ENCODE data around the gene MXRA5.

Gene MXRA5

DNA sequence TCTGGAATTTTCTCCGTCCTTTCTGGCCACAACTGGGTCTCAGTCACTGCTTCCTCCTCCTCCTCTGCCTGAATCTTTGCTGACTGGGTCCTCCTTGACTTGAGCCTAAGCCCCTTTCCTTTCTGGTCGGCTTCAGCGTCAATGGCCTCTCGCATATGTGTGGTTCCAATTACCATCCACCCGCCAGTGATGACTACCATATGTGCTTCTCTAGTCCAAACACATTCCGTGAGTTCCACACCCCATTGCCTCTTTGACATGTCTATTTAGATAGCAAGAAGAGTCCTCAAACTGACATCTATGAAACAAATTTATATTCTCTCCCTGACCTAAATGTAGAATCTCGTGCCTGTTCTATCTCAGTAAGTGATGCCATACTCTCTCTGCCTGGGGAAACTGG, 19.8 kb downstream of the MXRA5 start:
- no peak for DNase-seq (ENCODE audit: low read depth)
- TF ChIP-seq CTCF (IDR thresholded peaks at IDR 0.05; ENCODE audit: low read length, missing control alignments), result no peak
- no peak overlapping the region for H3K4me3 ChIP-seq (replicated peaks; ENCODE audit: low read depth, low read length)

DNA sequence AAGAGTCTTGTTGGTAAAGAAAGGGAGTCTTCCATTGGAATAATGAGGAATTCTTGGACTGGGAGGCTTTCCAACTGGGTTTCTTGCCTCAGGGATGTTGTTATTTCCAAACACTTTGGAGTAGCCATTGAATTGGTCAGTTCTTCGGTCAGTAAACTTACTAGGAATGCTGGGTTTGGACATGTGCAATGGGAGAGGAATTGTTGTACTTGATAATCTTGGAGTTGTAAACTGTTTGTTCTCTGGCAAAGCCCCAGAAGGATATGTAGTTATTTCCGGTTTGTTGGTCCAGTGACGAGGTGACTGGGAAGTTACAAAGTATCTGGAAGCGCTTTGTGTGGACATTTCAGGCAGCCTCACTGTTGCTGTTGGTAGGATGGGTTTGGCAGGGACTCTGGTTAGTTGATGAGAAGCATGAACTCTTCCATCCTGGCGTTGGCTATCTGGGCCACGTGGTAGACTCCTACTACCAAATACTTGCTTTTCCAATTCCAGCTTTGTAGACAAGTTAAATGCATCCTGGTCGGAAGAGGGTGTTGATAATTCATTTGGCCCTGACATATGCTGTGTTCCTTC, 25.9 kb downstream of the MXRA5 start:
- DNase-seq (ENCODE audit: low read depth), result peak; percentile 3
- no peak overlapping the region for H3K4me3 ChIP-seq (replicated peaks; ENCODE audit: low read depth, low read length)
- TF ChIP-seq CTCF (IDR thresholded peaks at IDR 0.05; ENCODE audit: low read length, missing control alignments), result no peak

DNA sequence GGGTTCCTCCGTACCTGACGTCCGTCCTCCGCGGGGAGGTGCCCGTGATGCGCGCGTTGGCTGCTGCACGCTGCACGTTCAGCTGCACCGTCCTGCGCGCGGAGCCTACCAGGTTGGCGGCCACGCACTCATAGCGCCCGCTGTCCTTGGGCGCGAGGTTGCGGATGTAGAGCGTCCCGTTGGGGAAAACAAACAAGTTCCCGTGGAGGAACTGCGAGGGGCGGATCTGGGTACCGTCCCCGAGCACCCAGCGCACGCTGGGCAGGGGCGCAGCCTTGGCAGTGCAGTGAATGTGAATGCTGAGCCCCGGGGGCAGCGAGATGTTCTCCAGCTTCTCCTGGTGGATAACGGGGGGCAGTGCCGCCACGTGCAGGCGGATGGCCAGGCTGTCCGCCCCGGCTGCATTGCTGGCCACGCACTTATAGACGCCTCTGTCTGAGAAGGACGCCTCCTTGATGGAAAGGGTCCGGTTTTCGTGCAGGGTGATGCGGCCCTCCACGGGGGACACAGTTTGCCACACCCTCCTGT, 29.2 kb downstream of the MXRA5 start:
- no peak overlapping the region for H3K4me3 ChIP-seq (replicated peaks; ENCODE audit: low read depth, low read length)
- no peak for TF ChIP-seq CTCF (IDR thresholded peaks at IDR 0.05; ENCODE audit: low read length, missing control alignments)
- no peak for DNase-seq (ENCODE audit: low read depth)

- no peak overlapping the region for H3K4me3 ChIP-seq (replicated peaks; ENCODE audit: low read depth, low read length)
- DNase-seq (ENCODE audit: low read depth), result no peak
- no peak for TF ChIP-seq CTCF (IDR thresholded peaks at IDR 0.05; ENCODE audit: low read length, missing control alignments)
Observed at GRCh38 chrX:3312109-3312508, 34.3 kb downstream of the MXRA5 start.

DNA sequence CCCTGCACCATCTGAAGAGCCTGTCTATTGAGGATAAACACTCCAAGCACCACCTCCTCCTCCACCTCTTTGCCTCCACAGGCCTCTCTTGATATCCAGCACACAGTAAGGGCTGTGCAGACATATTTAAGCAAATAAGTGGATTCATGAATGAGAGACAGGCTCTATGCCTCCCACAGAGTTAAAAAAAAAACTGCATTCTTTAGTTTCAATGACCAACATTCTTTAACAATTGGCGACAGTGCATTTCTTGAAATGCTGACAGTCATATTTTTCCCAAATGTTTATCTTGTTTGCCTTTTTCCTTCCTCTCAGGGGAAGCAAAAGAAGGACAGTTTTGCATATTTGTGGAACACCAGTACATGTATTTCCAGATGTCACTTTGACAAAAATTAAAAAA, 38.6 kb downstream of the MXRA5 start:
- no peak overlapping the region for H3K4me3 ChIP-seq (replicated peaks; ENCODE audit: low read depth, low read length)
- TF ChIP-seq CTCF (IDR thresholded peaks at IDR 0.05; ENCODE audit: low read length, missing control alignments), result no peak
- DNase-seq (ENCODE audit: low read depth), result no peak

- no peak for TF ChIP-seq CTCF (IDR thresholded peaks at IDR 0.05; ENCODE audit: low read length, missing control alignments)
- no peak overlapping the region for H3K4me3 ChIP-seq (replicated peaks; ENCODE audit: low read depth, low read length)
- DNase-seq (ENCODE audit: low read depth), result no peak
Observed at GRCh38 chrX:3299636-3300035, 46.8 kb downstream of the MXRA5 start.

DNA sequence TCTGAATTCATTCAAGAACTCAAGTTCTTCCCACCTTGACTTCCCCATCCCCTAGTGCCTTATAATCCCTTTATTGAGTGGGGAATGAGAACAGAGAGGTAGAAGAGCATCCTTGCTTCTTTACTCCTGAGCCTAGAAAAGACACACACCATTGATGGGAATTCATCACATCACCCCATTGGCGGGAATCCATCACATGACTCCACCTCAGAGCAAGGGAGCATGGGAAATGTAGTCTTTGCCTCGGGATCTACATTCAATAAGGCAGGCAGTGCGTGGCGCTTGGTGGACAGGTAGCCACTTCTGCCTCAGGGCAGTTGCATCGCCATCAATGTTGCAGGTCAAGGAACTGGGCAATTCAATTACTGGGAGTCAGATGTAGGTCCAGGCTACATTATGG, 50.7 kb downstream of the MXRA5 start:
- TF ChIP-seq CTCF (IDR thresholded peaks at IDR 0.05; ENCODE audit: low read length, missing control alignments), result no peak
- no peak for DNase-seq (ENCODE audit: low read depth)

More for the DNA sequence above, 50.7 kb downstream of the MXRA5 start:
- H3K4me3 ChIP-seq (replicated peaks; ENCODE audit: low read depth, low read length), result no peak overlapping the region

Measured in fibroblast of pulmonary artery (primary cell).